CD14-positive monocyte (primary cell): ENCODE measurements around the gene UBR1. TPM values are rescaled to one million over a fixed set of nuclear protein-coding genes. Genes with fewer than 3 reads are reported as not detected.

Experiments used
- DNase-seq, 3 donors: peaks; one replicate each; pipeline ENCODE4 v3.0.0-alpha.2; 2011 to 2022
- H2AFZ ChIP-seq: 2 replicates; pipeline ENCODE4 v1.6.0; 2012; ENCODE audit warnings: mild to moderate bottlenecking, low read depth, low read length, inconsistent platforms; ENCODE audit not compliant: insufficient read depth, poor library complexity, severe bottlenecking
- H3K27ac ChIP-seq, 2 donors: 1 replicate in 1 of 2; 2 replicates in 1 of 2; pipeline ENCODE4 v1.5.1; 2012 to 2013; ENCODE audit warnings: low read length in 2 of 2, control low read depth in 1 of 2, inconsistent platforms in 1 of 2, low read depth in 1 of 2, mild to moderate bottlenecking in 1 of 2
- H3K27me3 ChIP-seq, 2 donors: one replicate each; pipeline versions ENCODE4 v1.6.0 to v1.6.1; 2011 to 2013; ENCODE audit warnings: low read length in 2 of 2; ENCODE audit not compliant: control insufficient read depth in 2 of 2, insufficient read depth in 2 of 2
- H3K36me3 ChIP-seq, 2 donors: replicated peaks in 1 of 2; 1 replicate in 1 of 2; 2 replicates in 1 of 2; pipeline versions ENCODE4 v1.5.1 to v1.6.1; 2012 to 2013; ENCODE audit warnings: low read length in 2 of 2, control low read depth in 1 of 2, inconsistent platforms in 1 of 2, mild to moderate bottlenecking in 1 of 2; ENCODE audit not compliant: insufficient read depth in 2 of 2, control insufficient read depth in 1 of 2
- H3K4me1 ChIP-seq, 2 donors: 1 replicate in 1 of 2; 2 replicates in 1 of 2; pipeline versions ENCODE4 v1.5.1 to v1.6.1; 2012 to 2013; ENCODE audit warnings: low read length in 2 of 2, control low read depth in 1 of 2, inconsistent platforms in 1 of 2, mild to moderate bottlenecking in 1 of 2, moderate library complexity in 1 of 2; ENCODE audit not compliant: insufficient read depth in 2 of 2, control insufficient read depth in 1 of 2
- H3K4me2 ChIP-seq: replicated peaks from 2 replicates; pipeline ENCODE3; 2012; ENCODE audit warnings: low read length, moderate library complexity, mild to moderate bottlenecking; ENCODE audit not compliant: poor library complexity, severe bottlenecking; ENCODE audit errors: extremely low read depth
- H3K4me3 ChIP-seq, 3 experiments: fragments of 200-600 bp in 1 of 3; sonication (generic) in 1 of 3; replicated peaks in 1 of 3; 1 replicate in 2 of 3; 2 replicates in 1 of 3; pipeline ENCODE4 v1.5.1; 2011 to 2013; ENCODE audit warnings: low read length in 3 of 3, mild to moderate bottlenecking in 3 of 3, control low read depth in 2 of 3, low read depth in 2 of 3, inconsistent platforms in 1 of 3, moderate library complexity in 1 of 3
- H3K79me2 ChIP-seq: 2 replicates; pipeline ENCODE4 v1.6.0; 2012; ENCODE audit warnings: mild to moderate bottlenecking, control low read depth, inconsistent platforms, low read length, moderate library complexity; ENCODE audit not compliant: insufficient read depth
- H3K9ac ChIP-seq: 2 replicates; pipeline ENCODE4 v1.6.0; 2017; ENCODE audit warnings: low read length, mild to moderate bottlenecking; ENCODE audit not compliant: insufficient read depth, poor library complexity, severe bottlenecking
- H3K9me3 ChIP-seq, 2 donors: replicated peaks in 1 of 2; 1 replicate in 1 of 2; 2 replicates in 1 of 2; pipeline versions ENCODE4 v1.5.1 to v1.6.1; 2012 to 2013; ENCODE audit warnings: low read length in 2 of 2, control low read depth in 1 of 2; ENCODE audit not compliant: control insufficient read depth in 1 of 2, insufficient read depth in 1 of 2
- H4K20me1 ChIP-seq: 2 replicates; pipeline ENCODE4 v1.6.0; 2012; ENCODE audit warnings: mild to moderate bottlenecking, low read length, control low read depth, moderate library complexity; ENCODE audit not compliant: insufficient read depth
- H3K27ac Mint-ChIP-seq, 7 donors: one replicate each; pipeline ENCODE4 v1.8.0; 2020; ENCODE audit warnings: mild to moderate bottlenecking in 7 of 7, mixed read lengths in 7 of 7, moderate library complexity in 6 of 7, inconsistent platforms in 2 of 7
- H3K27me3 Mint-ChIP-seq, 3 donors: one replicate each; pipeline ENCODE4 v1.8.0; 2021 to 2022; ENCODE audit warnings: low read depth in 3 of 3, mild to moderate bottlenecking in 3 of 3, mixed read lengths in 3 of 3, moderate library complexity in 3 of 3, inconsistent platforms in 1 of 3
- H3K36me3 Mint-ChIP-seq, 2 donors: one replicate each; pipeline ENCODE4 v1.8.0; 2020; ENCODE audit warnings: mixed read lengths in 2 of 2, inconsistent platforms in 1 of 2, mild to moderate bottlenecking in 1 of 2
- H3K4me1 Mint-ChIP-seq: one replicate; pipeline ENCODE4 v1.8.0; 2020; ENCODE audit warnings: mild to moderate bottlenecking, mixed read lengths
- H3K4me3 Mint-ChIP-seq, 2 donors: one replicate each; pipeline ENCODE4 v1.8.0; 2020; ENCODE audit warnings: mild to moderate bottlenecking in 2 of 2, mixed read lengths in 2 of 2, moderate library complexity in 1 of 2
- H3K9me3 Mint-ChIP-seq, 7 donors: one replicate each; pipeline ENCODE4 v1.8.0; 2020 to 2022; ENCODE audit warnings: mixed read lengths in 7 of 7, mild to moderate bottlenecking in 6 of 7, moderate library complexity in 6 of 7, inconsistent platforms in 2 of 7
- CTCF ChIP-seq: fragments of 200-600 bp; IDR thresholded peaks from one replicate; pipeline ENCODE4 v1.8.0; 2022; ENCODE audit warnings: antibody characterized with exemption, mild to moderate bottlenecking
- WGBS: methylation state at CpG from one replicate; pipeline ENCODE4 v1.1.5; 2013; ENCODE audit warnings: missing lambda C conversion rate; ENCODE audit not compliant: insufficient coverage; 5-methylcytosine and 5-hydroxymethylcytosine counted together
- intact Hi-C, 2 donors: fragments of 100-400 bp; cut with micrococcal nuclease; formaldehyde crosslinking; loops; one replicate each; pipeline versions ENCODE4 v1.15.0 to v1.15.1; 2023
- polyA plus RNA-seq, 3 donors: library from polyadenylated mRNA; depleted of rRNA in 1 of 3; unstranded in 2 of 3; stranded (reverse) in 1 of 3; fragments of 300-500 nt in 2 of 3; fragments of >200 nt in 1 of 3; fragmentation: Illumina TruSeq in 2 of 3; gene quantifications; 1 replicate in 2 of 3; 2 replicates in 1 of 3; pipeline ENCODE4 v1.2.3, GENCODE V29; 2012 to 2021

UBR1 gene
- polyA plus RNA-seq, 3 donors, result 5.1 to 7.9 (median 6.3) TPM

GRCh38 chr15:43094416-43095030 is 11.3 kb downstream of the UBR1 start:
- Mint-ChIP-seq H3K36me3 (peaks cover 31 to 36% of the 10 kb centered on the region in 2 donors), H3K9me3 (peaks cover 0 to 2% (median 0%) of the 10 kb centered on the region in 7 donors), H3K4me1 (peaks cover 25% of the 10 kb centered on the region), H3K4me3 (no peak overlapping the region), H3K27me3 (no peaks in the 10 kb centered on the region), H3K27ac (no peak overlapping the region)
- Histone ChIP-seq H3K9me3 (no peaks in the 10 kb centered on the region), H3K27me3 (no peaks in the 10 kb centered on the region), H3K4me1 (peaks cover 7 to 12% of the 10 kb centered on the region in 2 donors), H3K27ac (no peak overlapping the region), H2AFZ (no peak overlapping the region), H3K4me3 (no peak overlapping the region), H3K9ac (no peak overlapping the region), H4K20me1 (peaks cover 11% of the 10 kb centered on the region), H3K79me2 (peaks cover 69% of the 10 kb centered on the region), H3K4me2 (no peak overlapping the region), H3K36me3 (peaks cover 8 to 24% of the 10 kb centered on the region in 2 donors)
- intact Hi-C loops, result no loop called here
- TF ChIP-seq CTCF, result no peak
- no CpG with 5 or more reads among the region's 1 CpG for WGBS
- no peak for DNase-seq

GRCh38 chr15:43093026-43093425 is 12.8 kb downstream of the UBR1 start:
- Mint-ChIP-seq H3K4me3 (no peak overlapping the region), H3K27me3 (no peaks in the 10 kb centered on the region), H3K4me1 (peaks cover 25% of the 10 kb centered on the region), H3K27ac (peak overlapping the region in 5 of 7 donors; percentile 14 to 86 (median 54)), H3K9me3 (peaks cover 0 to 2% (median 0%) of the 10 kb centered on the region in 7 donors), H3K36me3 (peaks cover 33 to 41% of the 10 kb centered on the region in 2 donors)
- Histone ChIP-seq H3K4me3 (no peak overlapping the region), H3K4me2 (no peak overlapping the region), H4K20me1 (peaks cover 9% of the 10 kb centered on the region), H3K79me2 (peaks cover 72% of the 10 kb centered on the region), H3K4me1 (peaks cover 7 to 12% of the 10 kb centered on the region in 2 donors), H3K9me3 (no peaks in the 10 kb centered on the region), H3K9ac (no peak overlapping the region), H2AFZ (no peak overlapping the region), H3K36me3 (peaks cover 6 to 17% of the 10 kb centered on the region in 2 donors), H3K27me3 (no peaks in the 10 kb centered on the region), H3K27ac (peak overlapping the region in 1 of 2 donors; percentile 43)
- intact Hi-C loops, result no loop called here
- no peak for TF ChIP-seq CTCF
- DNase-seq, result peak in 2 of 3 donors; percentile 9 to 16
- no CpG with 5 or more reads among the region's 1 CpG for WGBS
